GM18498 (cell line): ENCODE measurements around the gene KCTD15.

Source experiments
- ATAC-seq: cut with Tn5 transposase; IDR thresholded peaks from one replicate; pipeline ENCODE4 v1.9.1; 2021; ENCODE audit warnings: mild to moderate bottlenecking, moderate library complexity; ENCODE audit not compliant: unreplicated experiment

The KCTD15 gene

DNA sequence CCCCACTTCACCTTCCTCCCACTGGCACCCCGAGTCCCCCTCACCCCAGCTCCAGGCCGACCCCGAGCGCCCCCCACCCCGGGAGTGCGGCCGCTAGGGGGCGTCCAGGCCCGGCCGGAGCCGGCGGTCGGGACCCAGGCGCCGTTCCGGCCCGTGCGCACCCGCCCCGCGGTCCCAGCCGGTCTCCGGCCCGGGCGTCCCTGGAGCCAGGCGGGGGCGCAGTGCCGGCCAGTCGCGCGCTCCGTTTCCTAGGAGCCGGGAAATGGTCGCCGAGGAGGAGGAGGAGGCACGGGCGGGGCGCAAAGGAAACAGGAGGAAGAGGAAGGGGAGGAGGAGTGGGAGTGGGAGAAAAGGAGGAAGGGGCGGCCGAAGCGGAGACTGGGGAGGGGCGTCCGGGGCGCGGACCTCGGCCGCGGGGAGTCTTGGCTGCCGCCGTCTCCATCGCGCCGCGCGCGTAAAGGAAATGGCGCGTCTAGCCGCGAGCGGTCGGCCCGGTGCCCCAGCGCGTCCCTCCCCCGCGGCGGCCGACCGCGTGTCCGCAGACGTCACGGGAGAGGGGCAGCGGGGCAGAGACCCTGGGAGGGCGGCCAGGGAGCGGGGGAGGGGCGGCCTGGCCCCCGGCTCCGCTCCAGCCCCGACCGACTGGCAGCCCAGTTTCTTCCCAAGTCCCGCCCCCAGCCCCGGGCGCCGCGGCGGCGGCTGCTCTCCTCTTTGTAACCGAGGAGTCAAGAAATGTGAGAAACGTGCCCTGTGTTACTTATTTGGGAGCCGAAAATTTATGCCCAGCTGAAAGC is 1.1 kb upstream of the KCTD15 start:
- ATAC-seq = no peak

DNA sequence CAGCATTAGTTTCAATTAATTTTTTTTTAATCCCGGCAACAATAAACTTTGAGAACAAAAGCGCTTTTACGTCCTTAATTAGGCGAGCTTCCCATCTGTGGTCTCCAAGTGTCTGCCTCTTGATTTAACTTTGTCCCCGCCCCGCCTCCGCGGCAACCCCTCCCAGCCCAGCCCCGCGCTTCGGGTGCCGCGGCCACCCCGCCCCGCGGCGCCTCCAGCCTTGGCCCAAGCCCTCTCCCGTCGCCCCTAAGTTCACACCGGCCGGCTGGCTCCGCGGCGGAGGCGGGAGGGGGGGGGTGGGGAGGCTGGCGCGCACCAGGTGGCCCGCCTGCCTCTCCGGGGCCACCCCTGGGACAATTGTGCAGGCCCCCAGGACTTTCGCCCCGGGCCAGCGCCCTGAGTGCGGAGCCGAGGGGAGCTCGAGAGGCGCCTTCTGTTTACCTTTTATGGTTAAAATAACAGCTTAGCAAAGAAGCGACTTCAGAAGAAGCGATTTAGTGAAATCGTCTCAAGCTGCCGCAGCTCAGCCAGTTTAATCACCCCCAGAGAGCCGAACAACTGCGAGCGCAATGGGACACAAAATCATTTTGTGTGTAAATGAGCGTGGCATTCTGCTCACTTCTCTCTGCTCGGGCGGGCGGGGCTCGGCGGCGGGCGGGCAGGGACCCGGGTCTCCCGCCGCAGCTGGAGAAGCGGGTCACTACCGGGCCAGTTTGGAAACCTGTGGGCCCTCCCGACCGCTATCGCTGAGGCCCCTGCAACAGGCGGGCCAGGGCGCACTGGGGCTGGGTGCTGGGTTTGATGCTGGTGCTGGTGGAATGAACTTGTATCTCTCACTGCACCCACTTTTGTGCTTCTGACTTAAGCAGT is 1.4 kb downstream of the KCTD15 start:
- ATAC-seq = no peak

DNA sequence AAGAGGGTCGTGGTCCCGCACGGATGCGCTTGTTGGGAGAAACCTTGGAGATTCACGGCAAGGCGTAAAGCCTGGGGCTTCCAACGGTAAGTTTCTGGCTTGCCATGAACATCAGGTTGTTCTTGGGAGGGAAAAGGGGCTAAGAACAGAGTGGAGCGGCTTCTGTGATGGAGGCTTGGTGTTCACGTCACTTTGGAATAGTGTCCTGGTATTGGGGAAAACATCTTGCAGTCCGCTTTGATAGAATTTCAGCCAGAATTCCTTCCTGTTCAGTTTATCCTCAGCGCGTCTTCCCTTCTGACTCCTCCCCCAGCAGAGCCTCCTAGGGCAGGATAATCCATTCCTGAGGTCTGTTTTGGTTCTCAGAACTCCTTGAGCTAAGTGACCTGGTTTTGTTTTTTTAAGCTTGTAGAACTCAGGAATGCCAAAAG is 2.0 kb downstream of the KCTD15 start:
- no peak for ATAC-seq

DNA sequence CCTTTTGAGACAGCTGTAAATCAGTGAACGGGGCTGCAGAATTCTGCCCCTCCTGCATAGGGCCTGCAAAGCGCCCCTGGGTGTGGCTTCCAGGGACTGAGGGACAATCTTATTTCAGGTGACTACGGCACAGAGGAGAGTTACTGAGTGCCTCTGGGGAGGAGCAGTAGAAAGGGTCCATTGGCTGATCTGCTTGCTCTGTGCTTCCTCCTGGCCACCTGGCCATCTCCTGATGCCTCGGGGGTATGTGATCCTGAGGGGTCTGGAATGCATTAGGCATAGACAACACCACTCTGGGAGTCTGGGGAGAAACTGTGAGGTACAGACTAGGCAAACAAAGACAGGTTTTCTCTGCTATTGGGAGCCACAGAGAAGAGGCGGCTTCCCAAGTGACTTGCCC is 2.8 kb downstream of the KCTD15 start:
- ATAC-seq = no peak

DNA sequence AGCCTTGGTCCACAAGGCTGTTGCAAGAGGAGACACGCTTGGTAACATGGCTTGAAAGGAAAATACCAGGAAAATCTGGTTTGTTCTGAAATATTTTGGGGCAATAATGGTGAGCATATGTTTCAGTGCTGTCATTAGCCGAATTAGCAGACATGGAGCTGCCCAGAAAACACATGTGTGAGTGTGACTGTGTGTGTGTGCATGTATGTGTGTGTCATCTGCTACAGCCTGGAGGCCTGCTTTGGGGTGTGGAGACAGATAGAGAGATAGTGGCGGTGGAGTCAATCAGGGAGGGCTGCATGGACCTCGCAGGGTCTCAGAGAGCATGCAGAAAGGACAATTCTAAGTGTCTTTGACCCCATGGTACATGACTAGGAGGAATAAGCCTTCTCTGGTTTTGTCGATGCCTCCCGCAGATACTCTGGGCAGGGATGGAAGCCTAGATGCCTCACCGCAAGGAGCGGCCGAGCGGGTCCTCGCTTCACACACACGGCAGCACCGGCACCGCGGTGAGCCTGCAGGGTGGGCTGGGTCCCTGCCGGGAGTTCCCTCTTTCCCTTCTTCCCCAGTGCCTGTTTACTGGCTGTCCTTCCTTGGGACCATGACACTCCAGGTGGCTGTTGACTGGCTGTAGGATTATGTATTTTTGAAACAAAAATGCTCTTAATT is 3.5 kb downstream of the KCTD15 start:
- no peak for ATAC-seq

DNA sequence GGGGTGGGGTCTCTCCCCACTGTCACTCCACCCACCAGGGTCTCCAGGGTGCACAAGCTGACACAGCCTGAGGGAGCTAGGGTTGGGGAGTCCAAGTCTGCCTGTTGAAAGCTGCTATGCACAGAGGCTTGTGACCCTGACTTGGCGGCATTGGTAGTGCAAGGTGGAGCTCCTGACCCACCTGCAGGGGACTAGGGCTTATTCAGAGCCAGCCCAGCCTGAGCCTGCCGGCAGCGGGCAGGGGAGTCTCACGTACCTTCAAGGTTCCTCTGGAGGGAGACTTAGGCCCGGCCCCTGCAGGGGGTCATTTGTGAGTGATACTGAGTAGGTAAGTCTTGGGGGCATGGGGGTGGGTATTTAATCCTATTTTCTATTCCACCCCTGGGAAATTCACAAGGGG is 4.7 kb downstream of the KCTD15 start:
- ATAC-seq = no peak

DNA sequence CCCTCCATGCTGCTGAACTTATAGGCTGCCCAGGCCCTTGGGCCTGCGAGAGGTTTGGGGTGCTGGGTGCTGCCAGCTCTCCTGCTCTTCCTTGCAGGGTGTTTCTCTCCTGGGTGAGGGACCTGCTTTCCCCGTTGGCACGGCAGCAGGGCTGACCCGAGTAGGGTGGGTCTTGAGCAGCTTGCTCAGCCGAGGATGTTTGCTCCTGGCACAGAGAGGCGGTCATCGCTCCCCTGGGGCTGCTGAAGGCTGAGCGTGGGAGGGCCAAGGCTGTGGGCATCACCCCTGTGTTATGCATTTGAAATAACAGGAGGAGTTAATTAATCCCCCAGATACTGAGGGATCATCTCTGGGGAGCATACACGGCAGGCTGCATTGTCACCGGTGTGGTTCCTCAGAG is 5.3 kb downstream of the KCTD15 start:
- no peak for ATAC-seq

DNA sequence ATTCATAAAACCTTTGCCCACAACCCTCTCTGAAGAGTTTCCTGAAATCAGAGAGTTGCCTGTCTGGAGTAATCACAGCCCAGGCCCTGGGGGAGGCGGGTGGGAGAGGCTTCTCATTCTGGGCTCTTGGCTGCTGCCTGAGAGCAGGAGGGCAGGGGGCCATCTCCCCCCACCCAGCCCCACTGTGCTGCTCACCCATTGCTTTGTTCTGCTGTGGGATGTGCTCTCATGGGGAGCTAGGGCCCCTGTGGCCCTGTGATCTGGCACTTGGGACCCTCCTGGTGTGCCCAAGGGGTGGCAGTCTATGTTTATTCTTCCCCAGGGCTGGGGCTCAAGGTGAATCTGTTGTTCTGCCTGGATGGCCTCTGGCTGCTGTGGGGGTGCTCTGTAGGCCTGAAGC is 6.1 kb downstream of the KCTD15 start:
- ATAC-seq = no peak

DNA sequence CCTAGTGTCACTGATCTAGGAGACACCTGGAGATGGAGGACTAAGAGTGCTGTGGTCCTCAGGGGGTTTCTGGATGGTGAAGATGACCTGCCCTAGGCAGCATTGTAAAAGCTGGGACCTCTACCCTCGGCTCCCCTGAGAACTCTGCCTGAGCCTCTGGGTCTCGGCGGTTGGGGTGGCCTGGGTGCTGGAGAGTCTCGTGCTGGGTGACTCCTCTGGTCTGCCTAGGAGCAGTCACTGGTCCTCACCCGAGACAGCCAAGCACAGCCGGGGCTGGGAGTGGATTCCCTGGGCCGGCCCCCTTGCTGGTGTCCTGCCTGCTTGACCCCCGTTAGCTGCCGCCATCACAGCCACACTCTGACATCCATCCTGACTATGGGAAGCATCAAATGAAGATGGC is 6.7 kb downstream of the KCTD15 start:
- no peak for ATAC-seq

DNA sequence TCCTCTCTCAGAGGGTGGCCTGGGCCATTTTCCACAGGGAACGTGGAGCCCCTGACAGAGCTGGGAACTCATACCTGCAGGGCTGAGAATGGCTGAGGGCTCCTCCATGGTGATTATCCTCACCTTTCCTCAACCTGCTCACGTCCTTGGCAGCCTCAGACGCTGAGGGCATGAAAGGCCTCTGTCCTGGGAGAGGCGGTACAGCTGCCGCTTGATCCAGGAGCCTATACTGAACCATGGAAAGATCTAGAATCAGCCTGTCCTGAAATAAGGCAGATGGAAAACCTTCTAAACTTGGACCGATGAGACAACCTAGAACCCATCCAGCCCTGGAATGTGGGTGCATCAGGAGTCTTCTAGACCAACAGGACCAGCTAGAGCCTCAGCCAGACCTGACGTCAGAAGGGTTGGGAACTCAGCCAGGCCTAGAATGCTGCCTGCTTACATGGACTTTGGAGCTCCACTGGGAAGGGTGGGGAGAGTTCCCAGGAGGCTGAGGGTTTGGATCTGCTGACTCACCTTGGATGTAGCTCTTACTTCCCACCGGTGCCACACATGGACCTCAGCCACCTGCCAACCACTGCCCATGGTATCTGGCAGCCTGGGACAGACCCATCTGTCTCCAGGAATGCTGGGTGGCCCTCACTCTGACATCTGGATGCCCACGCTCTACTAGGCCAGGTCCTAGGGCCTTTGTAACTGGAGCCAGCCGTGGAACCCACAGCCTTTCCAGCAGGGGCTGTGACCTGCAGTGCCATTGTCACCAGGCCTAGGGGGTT is 7.5 kb downstream of the KCTD15 start:
- no peak for ATAC-seq

DNA sequence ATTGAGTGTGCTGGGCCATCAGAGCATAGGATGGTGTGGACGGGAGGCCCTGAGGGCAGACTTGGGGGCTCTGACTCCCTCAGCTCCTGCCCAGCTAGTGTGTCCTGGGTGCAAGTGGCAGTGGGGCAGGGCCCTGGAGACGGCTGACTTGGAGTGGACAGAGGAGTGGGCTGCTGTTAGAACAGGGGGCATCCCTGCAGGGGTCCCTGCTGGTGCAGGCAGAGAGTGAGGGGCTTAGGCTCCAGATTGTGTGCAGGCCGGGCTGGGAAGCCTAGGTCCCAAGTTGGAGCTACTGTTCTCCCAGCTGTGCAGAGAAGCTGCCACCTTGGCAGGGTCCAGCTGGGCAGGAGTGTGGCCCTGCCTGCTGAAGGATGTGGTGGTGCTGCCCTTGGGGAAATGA is 8.6 kb downstream of the KCTD15 start:
- ATAC-seq = no peak

DNA sequence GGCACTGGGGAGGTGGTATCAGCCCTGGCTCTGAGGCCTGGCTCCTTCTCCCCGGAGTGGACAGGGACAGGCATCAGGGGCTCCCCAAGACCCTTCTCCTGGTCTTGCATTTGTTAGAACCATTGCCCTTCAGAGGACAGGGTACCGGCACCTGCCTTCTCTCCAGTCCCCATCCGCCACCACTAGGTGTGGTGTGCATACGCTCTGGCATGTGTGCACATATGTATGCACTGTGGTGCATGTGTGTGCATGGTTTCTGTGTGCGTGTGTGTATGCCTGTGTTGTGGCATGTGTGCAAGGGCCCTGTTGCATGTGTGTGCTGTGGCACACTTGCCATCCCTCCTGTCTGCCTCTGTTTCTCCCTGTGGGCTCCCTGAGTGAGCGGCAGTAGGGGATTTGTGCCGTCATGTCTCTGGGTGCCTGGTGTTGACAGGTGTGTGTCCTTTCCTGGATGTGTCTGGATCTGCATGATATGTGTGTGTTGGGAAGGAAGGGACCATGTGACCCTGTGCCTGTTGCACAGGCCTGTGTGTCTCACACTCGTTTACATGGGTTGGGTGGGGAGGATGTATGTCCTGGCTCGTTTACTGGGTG is 9.3 kb downstream of the KCTD15 start:
- no peak for ATAC-seq

DNA sequence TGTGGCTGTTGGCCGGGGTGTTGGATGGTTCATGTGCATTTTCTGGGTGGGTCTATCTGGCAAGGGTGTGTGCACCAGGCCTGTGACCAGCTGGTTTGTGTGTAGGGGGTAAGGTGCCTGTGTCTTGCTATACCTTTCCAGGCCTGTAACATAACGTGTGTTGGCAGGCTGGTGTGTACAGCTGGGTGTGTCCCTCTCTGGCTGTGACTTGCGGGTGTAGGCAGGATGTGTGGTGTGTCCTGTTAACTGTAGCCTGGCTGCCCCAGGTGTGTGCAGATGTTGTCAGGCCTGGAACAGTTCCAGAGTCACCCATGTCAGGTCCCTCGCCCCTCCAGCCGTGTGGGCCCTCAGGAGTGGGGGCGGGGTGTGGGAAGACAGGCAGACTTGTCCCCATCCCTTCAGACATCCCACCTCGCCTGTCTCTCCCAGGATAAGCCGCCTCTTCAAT is 9.8 kb downstream of the KCTD15 start:
- ATAC-seq = no peak

DNA sequence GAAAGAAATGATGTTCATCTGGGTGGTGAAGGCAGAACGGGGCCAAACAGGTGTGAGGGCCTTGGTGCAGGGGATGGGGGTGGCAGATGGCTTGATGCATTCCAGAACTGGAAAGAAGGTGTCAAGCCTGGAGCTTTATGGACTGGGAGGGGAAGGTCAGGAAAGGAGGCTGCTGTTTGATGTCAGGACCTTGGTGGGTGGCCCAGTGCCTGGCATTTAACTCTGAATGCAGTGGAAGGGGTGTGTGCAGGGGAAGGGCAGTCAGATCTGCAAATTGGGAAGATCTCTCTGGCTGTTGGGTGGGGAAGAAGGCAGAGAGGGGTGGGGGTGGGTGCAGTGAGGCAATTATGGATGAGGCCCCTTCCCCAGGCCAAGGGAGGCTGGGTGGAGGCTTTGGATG is 11.7 kb downstream of the KCTD15 start:
- ATAC-seq = no peak

DNA sequence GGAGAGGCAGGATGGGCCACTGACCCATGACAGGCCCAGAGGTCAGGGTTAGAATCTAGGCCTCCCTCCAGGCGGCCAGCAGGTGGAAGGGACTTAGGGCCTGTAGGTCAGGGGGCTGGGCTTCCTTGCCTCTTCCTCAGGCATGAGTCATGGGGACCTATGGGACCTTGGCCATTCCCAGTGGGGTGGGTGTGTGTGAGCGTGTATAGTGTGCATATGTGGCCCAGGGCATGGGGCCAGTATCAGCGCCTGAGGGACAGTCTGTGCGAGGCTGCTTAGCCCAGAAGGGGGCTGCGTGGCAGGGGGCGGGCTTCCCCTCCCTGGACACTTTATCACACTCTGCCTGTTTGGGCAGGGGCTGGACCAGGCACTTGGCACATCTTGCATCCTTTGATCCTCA is 13.3 kb downstream of the KCTD15 start:
- no peak for ATAC-seq

DNA sequence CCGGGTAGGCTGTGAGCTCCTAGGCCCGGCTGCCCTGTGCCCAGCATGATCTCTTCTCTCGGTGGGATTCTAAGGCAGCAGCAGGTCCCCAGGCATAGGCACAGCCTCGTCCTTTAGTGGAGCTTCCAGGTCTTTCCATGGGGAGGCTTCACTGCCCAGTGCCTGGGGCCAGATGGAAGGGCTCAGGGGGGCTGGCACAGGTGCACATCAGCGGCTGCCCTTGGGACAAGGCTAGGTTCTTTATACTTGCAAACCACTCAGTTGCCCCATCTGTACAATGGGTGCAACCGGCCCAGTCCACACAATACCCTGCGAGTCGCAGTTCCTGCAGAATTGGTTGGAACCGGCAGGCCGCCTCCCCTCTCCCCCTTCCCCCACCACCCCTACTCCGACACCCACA is 14.2 kb downstream of the KCTD15 start:
- ATAC-seq = no peak

DNA sequence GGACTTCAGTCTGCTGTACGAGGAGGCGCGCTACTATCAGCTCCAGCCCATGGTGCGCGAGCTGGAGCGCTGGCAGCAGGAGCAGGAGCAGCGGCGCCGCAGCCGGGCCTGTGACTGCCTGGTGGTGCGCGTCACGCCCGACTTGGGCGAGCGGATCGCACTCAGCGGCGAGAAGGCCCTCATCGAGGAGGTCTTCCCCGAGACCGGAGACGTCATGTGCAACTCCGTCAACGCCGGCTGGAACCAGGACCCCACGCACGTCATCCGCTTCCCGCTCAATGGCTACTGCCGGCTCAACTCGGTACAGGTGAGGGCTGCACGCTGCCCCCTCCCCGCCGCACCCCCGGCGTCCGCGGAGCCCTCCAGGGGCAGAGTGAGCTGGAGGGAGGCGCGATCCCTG is 14.6 kb downstream of the KCTD15 start:
- ATAC-seq = no peak

DNA sequence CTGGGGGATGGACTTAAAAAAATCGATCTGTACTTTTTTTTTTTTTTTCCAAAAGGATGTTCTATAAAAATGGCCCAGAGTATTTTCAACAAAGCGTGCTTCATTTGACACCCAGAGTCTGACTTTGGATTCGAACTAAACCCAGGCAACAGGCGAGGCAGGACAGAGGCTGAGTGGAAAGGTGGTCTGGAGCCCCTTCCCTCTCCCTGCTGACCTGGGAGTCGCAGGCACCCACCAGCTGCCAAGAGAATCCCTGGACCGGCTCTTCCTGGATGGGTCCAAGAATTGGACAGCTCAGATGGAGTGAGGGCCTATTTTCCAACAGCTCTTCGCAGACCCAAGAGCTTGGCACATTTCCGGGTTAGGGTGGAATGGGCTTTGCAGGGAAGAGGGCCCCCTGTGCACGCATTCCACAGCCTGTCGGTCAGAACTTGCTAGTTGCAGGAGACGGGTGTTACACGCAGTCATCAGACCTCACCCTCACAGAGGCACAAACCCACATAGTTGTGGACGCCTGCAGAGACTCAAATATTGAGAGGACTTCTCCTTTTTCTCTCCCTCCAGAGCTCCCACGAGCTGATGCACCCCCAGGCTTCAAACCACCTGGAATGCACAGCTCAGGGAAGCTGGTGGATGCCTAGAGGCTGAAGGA is 15.2 kb downstream of the KCTD15 start:
- ATAC-seq = no peak

DNA sequence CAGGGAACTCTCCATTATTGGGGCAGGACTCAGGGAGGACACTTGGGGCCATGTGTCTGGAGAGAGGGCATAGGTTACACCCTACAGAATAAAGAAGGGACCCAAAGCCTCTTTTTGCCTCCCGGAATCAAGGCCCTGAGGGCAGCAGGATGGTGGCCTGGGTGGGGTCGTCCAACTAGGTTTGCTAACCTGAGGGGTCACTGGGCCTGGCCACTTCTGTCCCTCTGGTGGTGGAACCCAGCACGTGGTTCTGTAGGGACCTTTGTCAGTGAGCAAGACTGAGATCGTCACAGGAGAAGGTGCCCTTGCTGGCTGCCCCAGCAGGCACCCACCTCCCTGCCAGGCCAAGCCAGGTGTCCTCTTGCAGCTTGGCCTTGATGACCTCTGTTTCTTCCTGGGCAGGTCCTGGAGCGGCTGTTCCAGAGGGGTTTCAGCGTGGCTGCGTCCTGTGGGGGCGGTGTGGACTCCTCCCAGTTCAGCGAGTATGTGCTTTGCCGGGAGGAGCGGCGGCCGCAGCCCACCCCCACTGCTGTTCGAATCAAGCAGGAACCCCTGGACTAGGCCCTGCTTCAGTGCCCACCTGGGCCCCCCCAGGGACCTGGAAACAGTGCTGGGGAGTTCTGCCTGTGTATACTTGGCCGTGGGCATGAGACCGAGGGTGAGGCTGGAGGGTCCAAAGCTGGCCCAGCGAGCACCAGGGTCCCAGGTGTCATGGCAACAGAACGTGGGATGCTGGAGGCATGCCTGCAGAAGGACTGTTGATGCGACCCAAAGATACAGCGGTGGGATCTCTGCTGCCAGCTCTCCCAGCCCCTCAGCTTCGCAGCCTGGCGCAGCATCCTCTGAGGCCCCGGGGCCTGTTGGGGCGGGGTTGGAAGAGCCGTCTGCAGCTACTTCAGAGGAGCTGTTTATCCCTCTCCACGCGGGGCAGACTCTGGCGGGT is 16.0 kb downstream of the KCTD15 start:
- no peak for ATAC-seq
